Activated T-cell treated with anti-CD3 and anti-CD28 coated beads for 48 hours (primary cell): ENCODE data around the gene ROBO1.
"Not testable (repeated sequence)": the region's sequence is repeated elsewhere in the genome, so short reads cannot be mapped to it uniquely, and the experiment has no call there.

Source experiments
- DNase-seq: peaks from one replicate; pipeline ENCODE4 v3.0.0-alpha.2; 2020; ENCODE audit warnings: low read depth

The ROBO1 gene

DNA sequence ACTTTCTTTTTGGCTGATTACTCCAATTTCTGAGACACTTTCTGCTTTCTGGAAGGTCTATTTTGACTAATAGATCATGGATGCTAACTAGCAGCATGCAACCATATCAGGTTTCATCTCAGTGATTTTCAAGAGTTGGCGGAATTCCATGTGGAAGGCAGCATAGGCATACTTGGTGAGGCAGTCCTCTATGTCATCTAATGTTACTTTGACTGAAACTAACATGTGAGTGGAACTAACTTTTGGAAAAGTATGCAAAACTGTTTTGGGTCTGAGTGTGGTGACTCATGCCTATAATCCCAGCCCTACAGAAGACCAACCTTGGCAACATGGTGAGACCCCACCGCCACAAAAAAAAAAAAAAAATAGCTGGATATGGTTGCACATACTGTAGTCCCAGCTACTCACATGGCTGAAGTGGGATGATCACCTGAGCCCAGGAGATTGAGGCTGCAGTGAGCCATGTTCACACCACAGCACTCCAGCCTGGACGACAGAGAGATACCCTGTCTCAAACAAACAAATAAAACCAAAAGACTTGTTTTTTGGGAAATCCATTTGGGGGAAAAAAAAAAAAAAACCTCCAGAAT is 1033.7 kb downstream of the ROBO1 start:
- no peak for DNase-seq

DNA sequence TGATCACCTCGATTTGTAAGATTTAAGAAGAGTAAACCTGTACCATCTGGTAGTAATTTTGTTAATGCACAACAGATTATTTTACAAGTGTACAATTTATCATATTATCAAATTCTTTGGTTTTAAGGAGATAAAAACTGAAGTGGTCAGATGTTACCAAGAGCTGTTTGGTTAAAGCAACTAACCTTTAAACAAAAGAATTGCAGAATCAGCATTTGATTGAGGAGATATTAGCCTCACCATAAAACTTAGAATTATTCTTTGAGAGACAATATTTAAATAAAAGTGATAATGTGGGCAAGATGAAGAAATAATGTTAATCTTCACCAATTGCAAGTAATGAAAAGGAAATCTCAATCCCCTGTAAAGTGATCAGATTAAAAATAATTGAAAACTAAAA is 1034.9 kb downstream of the ROBO1 start:
- DNase-seq, result no peak

DNA sequence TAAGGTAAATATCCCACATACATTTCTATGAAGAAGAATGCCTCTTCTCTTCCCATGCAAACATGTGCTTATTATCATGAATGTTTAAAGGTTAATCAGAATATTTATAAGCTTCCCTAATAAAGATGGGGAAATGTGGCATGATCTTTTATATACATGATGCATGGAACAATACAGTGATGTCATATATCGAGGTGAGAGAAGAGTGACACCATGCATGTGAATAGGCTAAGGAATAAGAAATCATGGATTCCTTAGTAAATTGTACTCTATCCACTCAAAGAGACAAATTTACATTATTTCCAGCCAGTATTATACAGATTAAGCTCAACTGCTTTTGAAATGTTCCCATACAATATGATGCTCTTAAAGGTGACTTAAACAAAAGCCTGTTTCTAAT is 1035.3 kb downstream of the ROBO1 start:
- DNase-seq, result no peak

DNA sequence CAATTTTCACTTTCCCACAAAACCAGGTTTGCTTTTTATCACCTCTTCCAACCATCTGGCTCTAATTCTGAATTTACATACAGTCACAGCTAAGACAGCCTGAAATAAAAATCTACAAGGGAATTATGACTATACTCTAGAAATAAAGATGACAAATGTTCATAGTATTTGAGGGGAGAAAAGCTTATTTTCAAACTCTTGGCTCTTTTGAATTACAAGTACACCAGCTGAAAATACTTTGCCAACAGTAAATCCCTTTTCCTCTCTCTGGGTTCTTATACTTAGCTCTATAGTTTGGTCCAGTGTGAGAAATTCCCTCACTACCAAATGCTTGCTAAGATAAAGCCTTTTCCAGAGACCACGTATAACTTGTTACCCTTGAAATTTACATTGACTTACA is 1037.9 kb downstream of the ROBO1 start:
- no peak for DNase-seq

DNA sequence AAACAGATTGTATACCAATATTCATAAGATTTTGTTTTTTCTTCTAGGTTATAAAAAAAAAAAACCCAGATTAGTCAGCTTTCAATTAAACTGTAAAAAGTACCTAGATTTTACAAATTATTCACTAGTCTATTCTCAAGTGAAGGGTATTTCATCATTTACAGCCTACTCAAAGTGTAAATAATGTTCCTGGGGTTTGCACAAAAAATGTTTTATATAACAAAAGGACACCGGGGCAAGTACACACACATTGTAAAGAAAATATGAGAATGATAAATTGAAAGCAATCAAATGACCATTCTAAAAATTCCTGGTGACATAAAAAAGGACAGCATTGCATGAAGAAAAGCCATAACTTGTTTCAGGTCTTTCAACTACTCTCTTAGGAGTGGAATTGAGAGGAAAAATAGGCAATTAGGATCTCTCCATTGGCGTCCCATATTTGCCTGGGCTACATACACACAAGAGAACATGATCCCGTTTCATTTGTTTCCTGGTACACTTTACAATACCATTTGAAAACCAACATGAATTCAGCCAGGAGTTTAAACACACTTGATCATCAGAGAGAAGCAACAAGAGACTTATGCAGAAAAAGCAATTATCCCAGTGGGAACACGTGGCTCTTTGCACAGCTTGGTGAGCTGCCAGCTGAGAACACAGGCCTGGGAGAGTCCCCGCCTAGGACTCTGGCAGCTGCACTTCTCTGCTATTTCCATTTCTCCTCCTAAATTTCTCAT is 1039.2 kb downstream of the ROBO1 start:
- DNase-seq, result no peak

DNA sequence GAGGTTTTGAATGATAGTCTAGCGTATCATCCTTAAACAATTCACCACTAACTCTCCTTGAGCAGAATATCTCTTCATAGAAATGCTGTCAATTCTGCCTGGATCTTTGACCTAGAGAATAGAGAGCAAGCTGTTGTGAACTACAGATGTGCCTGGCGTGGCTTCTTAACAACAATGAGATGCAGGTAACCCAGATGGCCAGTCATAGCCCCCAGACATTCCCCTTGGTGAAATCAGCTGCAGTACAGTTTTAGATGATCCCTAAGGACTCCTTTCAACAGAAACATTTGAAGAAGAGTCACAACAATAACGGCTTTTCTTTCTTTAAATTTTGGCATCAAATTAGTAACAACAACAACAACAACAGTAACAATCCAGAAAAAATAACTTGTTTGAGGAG is 1041.3 kb downstream of the ROBO1 start:
- DNase-seq, result no peak

DNA sequence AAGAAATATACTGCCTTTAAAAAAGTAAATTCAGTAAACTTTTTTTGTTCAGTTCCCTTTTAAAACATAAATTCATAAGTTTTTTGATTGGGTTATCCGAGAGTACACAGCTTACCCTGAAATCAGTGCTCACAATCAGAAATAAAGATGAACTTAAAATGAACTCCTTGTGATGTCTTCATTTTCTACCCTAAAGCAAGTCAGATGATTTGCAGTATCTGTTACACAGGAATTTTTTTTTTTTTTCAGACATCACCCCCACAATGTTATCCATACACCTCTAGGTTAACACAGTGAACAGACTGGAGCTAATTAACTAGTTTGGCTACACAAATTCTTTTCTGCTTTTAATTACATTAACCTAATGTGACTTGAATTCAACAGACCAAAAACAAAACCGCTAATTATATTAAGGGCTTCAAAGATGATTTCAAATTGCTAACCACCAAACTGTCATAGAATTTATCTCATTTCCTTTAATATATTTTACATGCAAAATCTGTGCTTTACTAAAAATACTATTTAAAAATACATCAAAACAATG is 1042.0 kb downstream of the ROBO1 start:
- no peak for DNase-seq

DNA sequence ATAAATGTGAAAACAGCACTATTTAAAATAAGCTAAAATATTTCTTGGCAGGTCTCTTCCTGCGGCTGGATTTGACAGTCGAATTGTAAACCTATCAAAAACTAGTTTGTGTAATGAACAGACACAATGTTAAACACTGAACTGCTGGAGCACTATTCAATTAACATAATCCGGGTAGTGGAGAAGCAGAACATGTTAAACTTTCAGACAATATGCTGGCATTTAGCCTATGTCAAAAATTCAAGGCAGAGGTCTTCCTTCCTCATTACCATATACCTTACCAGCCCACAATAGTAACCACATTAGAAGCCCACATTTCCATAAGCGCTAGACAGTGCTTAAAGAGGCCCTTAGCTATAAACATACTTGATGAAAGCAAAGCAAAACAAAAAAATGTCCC is 1042.9 kb downstream of the ROBO1 start:
- DNase-seq, result no peak

DNA sequence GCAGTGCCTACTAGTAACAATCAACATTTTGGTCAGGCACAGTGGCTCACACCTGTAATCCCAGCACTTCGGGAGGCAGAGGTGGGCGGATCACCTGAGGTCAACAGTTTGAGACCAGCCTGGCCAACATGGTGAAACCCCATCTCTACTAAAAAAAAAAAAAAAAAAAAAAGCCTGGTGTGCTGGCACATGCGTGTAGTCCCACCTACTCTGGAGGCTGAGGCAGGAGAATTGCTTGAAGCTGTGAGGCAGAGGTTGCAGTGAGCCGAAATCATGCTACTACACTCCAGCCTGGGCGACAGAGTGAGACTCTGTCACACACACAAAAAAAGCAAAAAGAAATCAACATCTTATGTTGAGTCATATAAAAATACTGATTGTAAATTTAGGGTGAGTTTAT is 1043.4 kb downstream of the ROBO1 start:
- not testable (repeated sequence) for DNase-seq

DNA sequence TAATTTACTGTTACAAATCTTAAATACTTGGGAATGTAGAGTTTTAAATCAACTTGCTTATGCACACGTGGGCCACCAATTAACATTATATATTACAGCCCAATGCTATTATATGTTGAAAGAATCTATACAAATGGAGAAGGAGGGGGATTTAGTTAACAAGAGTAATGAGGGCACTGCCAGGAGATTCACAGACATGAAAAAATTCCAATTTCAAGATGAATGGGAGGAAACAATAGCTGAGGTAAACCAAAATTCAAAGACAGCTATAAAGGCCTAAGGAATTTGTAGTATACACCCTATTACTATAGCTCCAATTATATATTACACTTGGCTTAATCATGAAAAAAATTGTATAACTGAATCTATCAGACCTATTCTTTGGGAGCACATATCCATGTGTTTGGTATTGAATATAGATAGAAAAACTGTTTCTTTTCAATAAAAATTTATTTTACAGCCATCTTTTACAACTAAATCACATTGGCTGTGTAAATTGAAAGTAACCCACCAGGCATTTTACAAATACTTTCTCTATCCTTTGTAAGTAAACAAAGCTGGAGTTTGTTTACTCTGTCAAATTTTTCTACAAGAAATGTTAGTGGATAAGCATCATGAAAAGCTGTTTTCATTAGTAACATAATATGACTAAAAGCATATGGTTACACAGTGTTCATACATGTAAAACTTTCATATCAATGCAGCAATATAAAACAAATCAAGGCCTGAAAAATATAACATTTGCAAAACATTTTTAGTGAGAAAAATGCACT is 1045.8 kb downstream of the ROBO1 start:
- no peak for DNase-seq

DNA sequence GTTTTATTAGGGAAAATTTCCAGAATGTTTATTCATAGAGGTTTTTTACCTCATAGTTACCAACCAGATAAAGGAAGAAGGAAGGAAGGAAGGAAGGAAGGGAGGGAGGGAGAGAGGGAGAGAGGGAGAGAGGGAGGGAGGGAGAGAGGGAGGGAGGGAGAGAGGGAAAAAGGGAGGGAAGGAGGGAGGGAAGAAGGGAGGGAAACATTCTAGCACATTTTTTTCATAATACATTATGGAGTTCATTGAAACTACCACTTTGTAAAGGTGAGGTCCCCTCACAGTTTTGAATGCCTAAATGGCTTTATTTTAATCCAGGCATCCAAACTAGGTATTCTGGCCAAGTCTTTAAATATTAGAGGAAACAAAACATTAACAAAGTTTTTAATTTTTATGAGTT is 1049.1 kb downstream of the ROBO1 start:
- no peak for DNase-seq

DNA sequence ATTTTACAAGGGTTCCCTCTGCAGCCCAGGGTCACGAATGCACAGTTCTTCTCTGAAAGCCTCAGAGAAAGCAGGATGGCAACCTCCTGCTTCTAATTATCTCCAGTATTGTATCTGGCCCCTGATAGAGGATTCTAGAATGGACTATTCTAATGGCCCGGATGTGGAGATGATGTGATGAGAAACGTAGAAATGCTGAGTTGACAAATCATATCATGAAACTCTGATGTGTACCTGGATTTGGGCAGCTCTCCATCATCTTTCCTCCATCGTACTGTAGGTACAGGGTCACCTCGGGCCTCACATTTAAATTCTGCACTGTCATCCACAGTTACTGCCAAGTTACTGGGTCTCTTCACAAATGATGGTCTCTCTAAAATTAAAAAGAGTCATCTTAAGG is 1050.8 kb downstream of the ROBO1 start:
- DNase-seq, result no peak

DNA sequence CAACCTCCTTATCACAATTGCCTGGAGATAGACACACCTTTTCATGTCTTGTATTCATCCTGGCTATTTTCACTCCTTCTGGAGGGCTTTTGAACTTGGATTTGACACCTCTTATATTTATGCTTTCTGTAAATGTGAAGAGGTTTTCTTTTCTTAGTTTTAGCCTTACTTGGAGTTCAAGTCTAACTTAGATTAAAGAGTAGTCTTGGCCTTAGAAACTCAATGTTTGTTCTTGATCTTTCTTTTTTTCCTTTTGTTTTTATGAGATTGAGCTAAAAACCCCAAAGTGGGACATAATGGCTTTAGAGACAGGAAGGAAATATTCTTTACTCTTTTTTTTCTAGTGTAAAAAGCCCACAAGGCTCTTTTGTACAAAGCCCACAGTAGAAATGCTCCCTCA is 1054.9 kb downstream of the ROBO1 start:
- DNase-seq, result no peak

DNA sequence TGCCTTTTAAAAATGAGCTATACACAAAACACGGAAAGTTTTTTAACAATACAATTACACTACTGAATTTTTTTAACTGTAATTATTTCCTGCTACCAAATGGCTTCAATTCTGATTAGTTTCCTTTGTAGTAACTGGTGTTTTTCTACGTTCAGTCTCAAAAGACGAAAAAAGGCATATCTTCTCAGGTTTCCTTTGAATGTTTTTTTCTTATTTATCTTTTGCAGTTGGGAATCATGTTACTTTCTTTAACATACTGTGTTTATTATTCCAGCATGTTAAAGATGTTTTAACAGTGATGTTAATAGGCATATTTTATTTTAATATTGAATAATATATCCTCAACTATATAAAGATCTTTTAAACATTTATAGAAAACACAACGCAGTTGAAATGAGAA is 1055.5 kb downstream of the ROBO1 start:
- no peak for DNase-seq

DNA sequence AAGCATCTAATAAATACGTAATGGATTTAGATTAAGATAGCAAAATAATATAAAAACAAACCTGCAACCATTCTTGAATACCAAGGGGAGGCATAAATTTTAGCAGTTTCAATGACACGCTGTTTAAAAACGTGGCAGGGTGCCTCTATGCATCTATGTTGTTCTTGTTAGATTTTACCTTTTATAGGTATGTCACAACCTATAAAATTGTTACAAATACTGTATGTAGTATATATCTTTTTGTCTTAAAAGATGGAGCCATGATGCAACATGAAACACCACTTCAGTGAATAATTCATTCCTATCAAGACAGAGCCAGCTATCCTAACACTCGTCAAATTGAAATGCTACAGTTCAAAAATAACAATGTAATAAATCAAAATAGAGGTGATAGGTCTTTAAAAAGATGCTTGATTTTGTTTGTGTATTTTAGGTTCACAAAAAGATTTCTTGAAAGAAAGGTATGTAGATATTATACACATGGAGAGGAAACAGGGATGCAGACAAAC is 1059.2 kb downstream of the ROBO1 start:
- DNase-seq, result no peak

DNA sequence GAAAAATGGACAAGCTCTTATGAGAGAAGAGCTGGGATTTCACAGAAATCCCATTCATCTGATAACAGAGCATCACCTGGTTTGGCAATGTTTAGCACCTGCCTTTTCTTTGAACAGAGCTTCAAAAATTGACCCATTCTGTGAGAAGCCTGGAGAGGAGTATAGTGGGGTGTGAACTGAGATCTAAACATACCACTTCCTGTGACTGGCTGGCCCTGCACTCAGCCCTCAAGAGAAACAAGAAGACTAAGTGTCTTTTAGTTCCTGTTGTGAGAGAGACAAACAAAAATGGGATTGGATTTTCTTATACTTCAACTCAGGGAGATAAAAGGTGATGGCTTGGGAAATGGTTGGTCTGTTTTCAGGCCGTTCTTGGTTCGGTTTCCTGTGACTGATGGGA is 1060.2 kb downstream of the ROBO1 start:
- DNase-seq, result no peak

DNA sequence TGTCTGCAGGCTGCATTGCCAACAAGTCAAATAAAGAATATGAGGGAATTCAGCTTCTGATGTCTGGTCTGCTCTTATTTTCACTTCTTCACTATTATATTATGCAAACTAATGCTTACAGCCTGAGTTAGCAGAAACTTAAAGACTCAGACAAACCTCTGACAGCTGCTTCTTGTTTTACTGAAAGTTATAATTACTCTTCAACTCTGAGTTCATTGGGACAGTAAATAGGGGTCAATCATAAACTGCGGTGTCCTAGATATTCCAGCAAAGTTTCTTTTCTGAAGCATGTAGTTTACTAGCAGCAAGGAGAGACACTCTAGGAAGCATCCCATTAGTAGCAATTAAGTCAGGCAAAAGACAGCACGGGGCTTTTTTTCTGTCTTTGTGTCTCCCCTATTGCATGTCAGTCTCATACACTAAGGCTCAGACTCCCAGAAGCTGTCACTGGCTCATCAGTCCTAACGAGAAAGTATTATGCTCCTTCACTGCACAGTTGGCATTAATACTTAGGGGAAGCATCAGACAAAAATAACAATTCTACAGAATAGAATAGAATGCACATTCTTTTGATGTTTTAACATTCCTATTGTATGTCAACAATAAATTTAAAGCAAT is 1060.8 kb downstream of the ROBO1 start:
- no peak for DNase-seq

DNA sequence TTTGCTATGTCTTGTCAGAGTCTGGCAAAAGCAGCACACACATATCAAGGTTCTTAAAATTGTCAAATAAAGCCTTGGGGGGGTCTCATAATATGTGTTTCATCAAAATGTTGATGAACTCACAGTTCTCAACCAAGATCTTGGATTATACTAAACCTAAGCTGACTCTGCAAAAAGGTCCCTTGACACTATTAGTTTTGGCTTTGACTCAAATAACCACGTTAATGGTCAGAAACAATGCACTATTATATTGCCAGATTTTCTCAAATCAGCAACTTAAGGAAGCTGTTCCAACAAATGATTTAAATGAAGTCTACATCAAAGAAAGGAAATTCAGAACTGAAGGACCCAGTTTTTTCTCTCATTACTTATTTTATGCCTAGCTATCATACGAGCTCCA is 1063.9 kb downstream of the ROBO1 start:
- no peak for DNase-seq

DNA sequence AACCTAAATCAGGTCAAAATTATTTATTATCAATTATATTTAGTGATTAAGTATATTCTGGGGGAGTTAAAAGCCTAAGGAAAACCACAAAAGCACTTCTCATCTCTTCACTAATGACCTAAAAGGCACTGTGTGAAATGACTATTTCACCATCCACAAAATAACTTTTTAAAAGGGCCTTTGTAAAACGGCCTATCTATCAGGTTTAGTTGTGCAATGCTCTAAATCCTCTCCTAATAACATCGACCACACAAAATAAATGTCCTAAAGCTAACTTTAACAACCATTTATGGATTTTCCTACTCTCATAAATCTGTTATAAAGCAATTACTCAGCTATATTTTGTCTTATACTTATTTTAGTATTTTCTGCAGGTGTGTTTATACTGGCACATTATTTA is 1066.3 kb downstream of the ROBO1 start:
- DNase-seq, result no peak

DNA sequence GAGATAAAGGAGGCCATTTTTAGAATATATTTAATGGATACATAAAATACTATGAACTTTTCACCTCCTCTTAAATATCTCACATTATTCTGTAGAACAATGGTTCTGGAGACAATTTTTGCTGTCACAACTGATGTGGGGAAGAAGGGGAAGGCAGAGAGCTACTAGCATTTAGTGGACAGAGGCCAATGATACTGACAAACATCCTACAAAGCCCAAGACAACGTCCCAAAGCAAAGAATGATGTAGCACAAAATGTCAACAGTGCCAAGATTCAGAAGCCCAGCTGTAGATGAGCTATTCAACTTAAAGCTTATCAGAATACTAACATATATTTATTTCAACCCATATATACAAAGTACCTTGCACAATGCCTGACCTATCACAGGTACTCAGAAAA is 1069.4 kb downstream of the ROBO1 start:
- DNase-seq, result no peak

DNA sequence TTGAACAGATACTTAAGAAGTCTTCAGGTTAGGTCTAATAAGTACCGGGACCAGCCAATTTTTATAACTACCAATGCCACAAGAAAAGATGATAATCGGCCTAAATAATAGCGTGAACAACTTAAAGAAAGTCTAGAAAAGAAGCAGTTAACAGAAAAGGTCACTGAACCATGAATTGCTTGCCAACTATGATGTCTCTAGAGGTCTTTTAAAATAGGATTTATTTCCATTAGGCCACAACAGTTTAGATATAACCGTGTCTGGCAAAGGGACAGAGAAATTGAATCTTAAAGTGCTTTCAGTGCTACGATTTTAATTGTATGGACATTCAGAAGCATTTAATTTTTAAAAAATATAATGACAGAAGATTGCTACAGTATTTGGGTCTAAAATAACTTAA is 1070.4 kb downstream of the ROBO1 start:
- no peak for DNase-seq

DNA sequence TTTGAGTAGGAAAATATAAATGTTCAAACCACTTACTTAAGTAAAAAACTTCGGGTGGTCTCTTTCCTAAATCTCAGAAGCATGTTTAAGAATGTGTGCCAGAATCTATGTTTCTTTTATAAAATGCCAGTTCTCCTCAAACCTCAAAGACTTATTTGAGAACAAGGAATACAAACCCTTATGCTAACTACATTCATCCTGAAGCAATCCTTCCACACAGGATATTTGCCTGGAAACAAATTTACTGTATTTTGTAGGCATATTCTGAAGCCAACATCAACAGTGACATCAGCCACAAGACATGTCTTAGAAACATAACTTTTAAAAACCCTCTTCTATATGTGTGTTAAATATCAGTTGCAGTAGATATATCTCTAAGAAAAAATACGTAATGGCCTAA is 1077.0 kb downstream of the ROBO1 start:
- DNase-seq, result no peak

DNA sequence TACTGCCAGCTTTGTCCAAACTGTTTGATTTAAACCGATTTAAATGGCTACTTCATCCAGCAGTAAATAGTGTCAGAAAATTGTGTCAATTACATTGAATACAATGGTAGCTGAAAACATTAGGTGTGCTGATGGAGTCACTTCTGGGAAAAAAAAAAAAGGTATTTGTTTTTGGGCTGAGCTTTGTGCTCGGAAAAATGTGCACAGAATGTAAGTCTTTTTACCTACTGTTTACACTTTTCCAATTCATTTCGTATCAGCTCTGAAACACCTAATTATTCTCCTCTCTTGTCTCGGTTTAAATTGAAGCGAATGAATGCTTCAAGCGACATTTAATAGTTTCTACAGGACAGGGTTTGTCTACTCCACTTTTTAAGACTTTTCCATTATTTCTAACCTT is 1078.4 kb downstream of the ROBO1 start:
- DNase-seq, result no peak
